Measurements from ENCODE around the gene MYO7B. TPM values are rescaled to one million over a fixed set of nuclear protein-coding genes. Genes with fewer than 3 reads are reported as not detected.

Gene MYO7B
- total and polyA plus RNA-seq, 9 of the 15 experiments (the other 6 are each of a cell fraction or from before 2014, with no cell fraction given), result 0.08 TPM; not detected in 8

GRCh38 chr2:127650041-127650784 lies 114.7 kb downstream of the MYO7B start:
- intact Hi-C loops (cut with micrococcal nuclease), result no loop called here
- POLR2A ChIA-PET, result interaction anchor here (0.6 to 1.3 kb wide), 5 partner anchors 10 to 36 kb away, joined by 3 to 6 read pairs (median 3); no protein-coding TSS in a partner anchor
- Histone ChIP-seq H3K9me1 (ENCODE audit: control insufficient read depth, insufficient read depth, low read length) (no peaks in the 10 kb centered on the region), H3K27me3 (ENCODE audit: control insufficient read depth in 2 of 2, insufficient read depth in 2 of 2, low read length in 2 of 2) (peaks cover 54 to 85% of the 10 kb centered on the region in 2 experiments), H3K4me3 (no peak overlapping the region), H3K4me1 (replicated peaks in 1 of 2; ENCODE audit: control insufficient read depth in 2 of 2, insufficient read depth in 2 of 2, low read length in 2 of 2) (peaks cover 0 to 45% of the 10 kb centered on the region in 2 experiments; a peak in 2 of 5 replicates), H3K27ac (ENCODE audit: extremely low read depth, low read depth, low read length) (no peak overlapping the region), H3K4me2 (ENCODE audit: insufficient read depth, low read length) (no peak overlapping the region), H3K9ac (ENCODE audit: insufficient read depth in 1 of 2, low read depth in 2 of 2, low read length in 2 of 2) (no peak overlapping the region), H4K20me1 (replicated peaks; ENCODE audit: control insufficient read depth, insufficient read depth, low read length) (peaks cover 13% of the 10 kb centered on the region; the same call in 1 of the 2 replicates), H2AFZ (ENCODE audit: low read depth, low read length) (no peak overlapping the region), H3K79me2 (ENCODE audit: control insufficient read depth, insufficient read depth, low read length) (no peaks in the 10 kb centered on the region), H3K36me3 (ENCODE audit: control insufficient read depth, insufficient read depth, low read length) (no peaks in the 10 kb centered on the region), H3K9me3 (replicated peaks; ENCODE audit: control insufficient read depth, insufficient read depth, low read depth, low read length) (no peaks in the 10 kb centered on the region)
- in situ Hi-C loops (cut with MboI), result no loop called here
- no TSS peak for BruUV-seq (replicated peaks)
- TF ChIP-seq ATF7 (IDR thresholded peaks at IDR 0.05) (0 out of 2 replicates have a peak, but pooled peaks have one; percentile 1), MXI1 (IDR thresholded peaks at IDR 0.05; ENCODE audit: low read depth, low read length) (no peak), PKNOX1 (IDR thresholded peaks at IDR 0.05) (0 out of 2 replicates have a peak, but pooled peaks have one; percentile 22)
- FAIRE-seq (peak; percentile 23), DNase-seq (ENCODE audit: extremely low read depth in 1 of 4, low spot score in 3 of 4) (no peak), ATAC-seq (no peak)
- WGBS (ENCODE audit: insufficient coverage, low coverage, missing lambda C conversion rate), result 16% methylated on average over 17 of the region's 17 CpGs
- CTCF ChIA-PET (ENCODE audit: low intra/inter-chr PET ratio), result interaction anchor here (0.6 to 1.8 kb wide), 5 partner anchors 57 to 176 kb away, joined by 3 to 8 read pairs (median 4); no protein-coding TSS in a partner anchor

Data from K562 (cell line).